Measurements from ENCODE around the gene UBE2H. TPM values are rescaled to one million over a fixed set of nuclear protein-coding genes. Genes with fewer than 3 reads are reported as not detected.

Gene UBE2H
- total RNA-seq, 1 donor from 2014 or later = 112 TPM

- intact Hi-C loops (cut with micrococcal nuclease) = no loop called here
- Histone ChIP-seq H3K36me3 (no peaks in the 10 kb centered on the region), H3K9me3 (replicated peaks) (no peaks in the 10 kb centered on the region), H3K27me3 (ENCODE audit: low read depth) (no peaks in the 10 kb centered on the region), H3K4me3 (peak overlapping the region; percentile 88), H3K27ac (replicated peaks) (peak overlapping the region; percentile 98), H3K4me1 (peaks cover 70% of the 10 kb centered on the region)
- no peak for TF ChIP-seq CTCF (IDR thresholded peaks at IDR 0.05; ENCODE audit: borderline replicate concordance)
- no peak for DNase-seq
These were observed 3.2 kb downstream of the UBE2H start for GRCh38 chr7:129949292-129950133.

GRCh38 chr7:129948877-129949291 lies 3.9 kb downstream of the UBE2H start:
- peaks cover 70% of the 10 kb centered on the region for H3K4me1 ChIP-seq
- peak overlapping the region; percentile 88 for H3K4me3 ChIP-seq
- TF ChIP-seq CTCF (IDR thresholded peaks at IDR 0.05; ENCODE audit: borderline replicate concordance) = no peak
- no peaks in the 10 kb centered on the region for H3K9me3 ChIP-seq (replicated peaks)
- H3K27ac ChIP-seq (replicated peaks) = peak overlapping the region; percentile 98
- DNase-seq = peak; percentile 84
- intact Hi-C loops (cut with micrococcal nuclease) = no loop called here
- H3K27me3 ChIP-seq (ENCODE audit: low read depth) = no peaks in the 10 kb centered on the region
- H3K36me3 ChIP-seq = peaks cover 4% of the 10 kb centered on the region

GRCh38 chr7:129948338-129948737 lies 4.4 kb downstream of the UBE2H start:
- TF ChIP-seq CTCF (IDR thresholded peaks at IDR 0.05; ENCODE audit: borderline replicate concordance) = no peak
- Histone ChIP-seq H3K4me1 (peaks cover 70% of the 10 kb centered on the region), H3K27ac (replicated peaks) (peak overlapping the region; percentile 98), H3K4me3 (peak overlapping the region; percentile 88), H3K36me3 (peaks cover 9% of the 10 kb centered on the region), H3K27me3 (ENCODE audit: low read depth) (no peaks in the 10 kb centered on the region), H3K9me3 (replicated peaks) (no peaks in the 10 kb centered on the region)
- no peak for DNase-seq
- intact Hi-C loops (cut with micrococcal nuclease) = no loop called here

- Histone ChIP-seq H3K36me3 (peaks cover 14% of the 10 kb centered on the region), H3K9me3 (replicated peaks) (no peaks in the 10 kb centered on the region), H3K27me3 (ENCODE audit: low read depth) (no peaks in the 10 kb centered on the region), H3K4me1 (peaks cover 75% of the 10 kb centered on the region), H3K4me3 (peak overlapping the region; percentile 10), H3K27ac (replicated peaks) (peak overlapping the region; percentile 98)
- intact Hi-C loops (cut with micrococcal nuclease) = no loop called here
- DNase-seq = no peak
- TF ChIP-seq CTCF (IDR thresholded peaks at IDR 0.05; ENCODE audit: borderline replicate concordance) = no peak
These were observed 5.1 kb downstream of the UBE2H start for GRCh38 chr7:129947701-129948100.

- DNase-seq = no peak
- Histone ChIP-seq H3K4me1 (peaks cover 73% of the 10 kb centered on the region), H3K27me3 (ENCODE audit: low read depth) (no peaks in the 10 kb centered on the region), H3K27ac (replicated peaks) (peak overlapping the region; percentile 98), H3K9me3 (replicated peaks) (no peaks in the 10 kb centered on the region), H3K36me3 (peaks cover 19% of the 10 kb centered on the region), H3K4me3 (no peak overlapping the region)
- TF ChIP-seq CTCF (IDR thresholded peaks at IDR 0.05; ENCODE audit: borderline replicate concordance) = no peak
- intact Hi-C loops (cut with micrococcal nuclease) = no loop called here
These were observed 5.7 kb downstream of the UBE2H start for GRCh38 chr7:129947049-129947448.
